Uterus (tissue), 4 donors: ENCODE measurements around the gene ATP1B3. TPM values are rescaled to one million over a fixed set of nuclear protein-coding genes. Genes with fewer than 3 reads are reported as not detected.

Experiments used
- DNase-seq, 2 donors: peaks; one replicate each; pipeline ENCODE4 v3.0.0-alpha.2; 2019 to 2020
- H3K27ac ChIP-seq, 2 donors: fragments of 200-600 bp; sonication (generic); 1 replicate in 1 of 2; 2 replicates in 1 of 2; pipeline ENCODE4 v1.5.1; 2016 to 2018
- H3K27me3 ChIP-seq, 2 donors: fragments of 200-600 bp; sonication (generic); one replicate each; pipeline ENCODE4 v1.5.1; 2018 to 2019; ENCODE audit warnings: control low read depth in 1 of 2
- H3K36me3 ChIP-seq, 2 donors: fragments of 200-600 bp; sonication (generic); one replicate each; pipeline ENCODE4 v1.5.1; 2019; ENCODE audit warnings: control low read depth in 1 of 2
- H3K4me1 ChIP-seq, 2 donors: fragments of 200-600 bp; sonication (generic); one replicate each; pipeline ENCODE4 v1.5.1; 2018 to 2019; ENCODE audit warnings: control low read depth in 1 of 2
- H3K4me3 ChIP-seq, 2 donors: fragments of 200-600 bp; sonication (generic); 1 replicate in 1 of 2; 2 replicates in 1 of 2; pipeline ENCODE4 v1.5.1; 2018 to 2019; ENCODE audit warnings: mild to moderate bottlenecking in 1 of 2
- H3K9me3 ChIP-seq, 2 donors: fragments of 200-600 bp; sonication (generic); one replicate each; pipeline ENCODE4 v1.5.1; 2019; ENCODE audit warnings: control low read depth in 1 of 2
- CTCF ChIP-seq, 4 experiments: fragments of 200-600 bp in 2 of 4; fragments of 450-650 bp in 2 of 4; sonication (generic) in 2 of 4; IDR thresholded peaks; one replicate each; pipeline ENCODE4 v1.5.1; 2016 to 2019; ENCODE audit warnings: antibody characterized with exemption in 4 of 4, mild to moderate bottlenecking in 2 of 4, moderate library complexity in 1 of 4
- POLR2A ChIP-seq, 2 donors: fragments of 450-650 bp; IDR thresholded peaks; one replicate each; pipeline ENCODE4 v1.6.1; 2016; ENCODE audit warnings: antibody characterized with exemption in 2 of 2, mild to moderate bottlenecking in 1 of 2, moderate library complexity in 1 of 2
- intact Hi-C: fragments of 100-400 bp; cut with DNase I; formaldehyde crosslinking; loops from one replicate; pipeline ENCODE4 v1.15.1; 2023; ENCODE audit warnings: low total_unique reads
- total RNA-seq, 4 donors: library from RNA; depleted of rRNA in 3 of 4; stranded (reverse); fragments of >200 nt in 3 of 4; gene quantifications; one replicate each; pipeline versions ENCODE4 v1.1.0 to v1.2.4, GENCODE V29; 2014 to 2023
- donor health status: DM: yes; HTN: yes; CAD: no.

Gene ATP1B3
- total RNA-seq, 4 donors from 2014 or later: 33.3 to 98.4 (median 40.3) TPM

GRCh38 chr3:141853081-141853601, 23.3 kb upstream of the ATP1B3 start:
- Histone ChIP-seq H3K27ac (peak overlapping the region in 1 of 2 donors; percentile 48), H3K4me3 (no peak overlapping the region), H3K36me3 (no peaks in the 10 kb centered on the region), H3K4me1 (no peaks in the 10 kb centered on the region), H3K9me3 (no peaks in the 10 kb centered on the region), H3K27me3 (no peaks in the 10 kb centered on the region)
- no peak for TF ChIP-seq CTCF (IDR thresholded peaks at IDR 0.05)
- DNase-seq: no peak
- intact Hi-C loops: no loop called here

DNA sequence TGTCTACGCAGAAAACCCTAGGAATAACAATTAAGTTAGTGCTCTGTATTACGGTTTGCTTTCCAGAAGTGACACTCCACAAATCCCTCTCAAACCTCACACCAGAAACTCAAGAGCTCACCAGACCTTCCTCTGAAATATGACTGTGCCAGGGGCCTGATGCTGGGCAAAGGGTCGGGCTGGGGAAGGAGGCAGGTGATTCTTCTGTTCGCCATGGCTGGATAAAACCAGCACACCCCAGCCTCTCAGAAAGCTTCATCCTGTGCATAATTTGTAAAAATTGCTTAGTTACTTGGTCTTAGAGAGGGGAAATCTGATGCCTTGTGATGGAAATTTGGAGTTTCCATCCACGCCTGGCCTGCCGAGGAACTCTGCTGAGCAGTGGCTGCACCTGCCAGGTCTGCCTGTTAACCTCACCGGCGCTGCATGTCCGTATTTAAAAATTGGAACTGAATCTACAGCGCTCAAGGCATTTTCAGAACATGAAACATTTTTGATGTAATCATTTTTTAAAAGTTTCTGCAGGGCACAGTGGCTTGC, 22.7 kb upstream of the ATP1B3 start:
- intact Hi-C loops: no loop called here
- DNase-seq: no peak
- no peak overlapping the region for H3K27ac ChIP-seq
- no peaks in the 10 kb centered on the region for H3K9me3 ChIP-seq
- no peaks in the 10 kb centered on the region for H3K36me3 ChIP-seq
- no peaks in the 10 kb centered on the region for H3K27me3 ChIP-seq
- TF ChIP-seq CTCF (IDR thresholded peaks at IDR 0.05) (no peak), POLR2A (IDR thresholded peaks at IDR 0.05) (no peak)
- H3K4me1 ChIP-seq: no peaks in the 10 kb centered on the region
- no peak overlapping the region for H3K4me3 ChIP-seq

GRCh38 chr3:141854599-141854998, 21.8 kb upstream of the ATP1B3 start:
- no peak overlapping the region for H3K4me3 ChIP-seq
- intact Hi-C loops: no loop called here
- no peaks in the 10 kb centered on the region for H3K36me3 ChIP-seq

DNA sequence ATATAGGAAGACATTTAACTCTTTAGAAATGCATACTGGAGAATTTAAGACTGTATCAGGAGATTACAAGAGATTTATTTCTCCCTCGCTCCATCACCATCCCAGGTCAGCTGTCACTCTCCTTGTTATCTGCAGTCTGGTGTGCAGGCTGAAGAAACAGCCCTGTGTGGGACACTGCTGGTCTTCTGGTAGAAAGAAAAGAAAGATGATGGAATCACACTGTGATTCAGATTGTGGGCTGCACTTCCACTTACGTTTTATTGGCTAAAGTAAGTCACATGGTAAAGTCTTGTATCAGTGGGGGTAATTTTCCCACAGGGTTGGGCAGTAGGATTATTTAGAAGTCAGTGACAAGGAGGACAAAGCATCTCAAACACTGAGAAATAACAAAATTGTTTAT, 18.1 kb upstream of the ATP1B3 start:
- Histone ChIP-seq H3K27me3 (no peaks in the 10 kb centered on the region), H3K9me3 (no peaks in the 10 kb centered on the region), H3K4me3 (no peak overlapping the region), H3K4me1 (no peaks in the 10 kb centered on the region), H3K36me3 (no peaks in the 10 kb centered on the region), H3K27ac (no peak overlapping the region)
- TF ChIP-seq CTCF (IDR thresholded peaks at IDR 0.05) (no peak), POLR2A (IDR thresholded peaks at IDR 0.05) (no peak)
- DNase-seq: no peak
- intact Hi-C loops: no loop called here

More at GRCh38 chr3:141854599-141854998, 21.8 kb upstream of the ATP1B3 start:
- Histone ChIP-seq H3K27me3 (no peaks in the 10 kb centered on the region), H3K9me3 (no peaks in the 10 kb centered on the region), H3K4me1 (no peaks in the 10 kb centered on the region), H3K27ac (no peak overlapping the region)
- TF ChIP-seq CTCF (IDR thresholded peaks at IDR 0.05) (no peak), POLR2A (IDR thresholded peaks at IDR 0.05) (no peak)
- no peak for DNase-seq

GRCh38 chr3:141859651-141860050, 16.8 kb upstream of the ATP1B3 start:
- TF ChIP-seq CTCF (IDR thresholded peaks at IDR 0.05) (no peak), POLR2A (IDR thresholded peaks at IDR 0.05) (no peak)
- Histone ChIP-seq H3K27me3 (no peaks in the 10 kb centered on the region), H3K4me1 (no peaks in the 10 kb centered on the region), H3K9me3 (no peaks in the 10 kb centered on the region), H3K36me3 (no peaks in the 10 kb centered on the region), H3K27ac (no peak overlapping the region), H3K4me3 (no peak overlapping the region)
- no peak for DNase-seq
- intact Hi-C loops: no loop called here
